Liver (tissue), 9 donors: ENCODE results near the gene ZNF627. TPM values are rescaled to one million over a fixed set of nuclear protein-coding genes. Genes with fewer than 3 reads are reported as not detected.

Source experiments
- DNase-seq: peaks from one replicate; pipeline ENCODE4 v3.0.0-alpha.2; 2017; ENCODE audit warnings: low spot score
- H3K27ac ChIP-seq, 2 donors: one replicate each; pipeline ENCODE4 v1.7.0; 2013; ENCODE audit warnings: inconsistent platforms in 2 of 2, low read length in 2 of 2, control low read depth in 1 of 2, low read depth in 1 of 2, mild to moderate bottlenecking in 1 of 2
- H3K27me3 ChIP-seq, 4 donors: one replicate each; pipeline versions ENCODE4 v1.6.1 to v1.7.0; 2013; ENCODE audit warnings: low read length in 3 of 4, inconsistent platforms in 1 of 4, mild to moderate bottlenecking in 1 of 4, moderate library complexity in 1 of 4; ENCODE audit not compliant: control insufficient read depth in 4 of 4, insufficient read depth in 4 of 4
- H3K36me3 ChIP-seq, 4 donors: one replicate each; pipeline versions ENCODE4 v1.6.1 to v1.7.0; 2013; ENCODE audit warnings: low read length in 3 of 4, mild to moderate bottlenecking in 3 of 4, low read depth in 1 of 4, moderate library complexity in 1 of 4; ENCODE audit not compliant: control insufficient read depth in 4 of 4, insufficient read depth in 3 of 4
- H3K4me1 ChIP-seq, 4 donors: one replicate each; pipeline versions ENCODE4 v1.6.1 to v1.7.0; 2013; ENCODE audit warnings: low read length in 3 of 4, mild to moderate bottlenecking in 3 of 4, moderate library complexity in 1 of 4; ENCODE audit not compliant: control insufficient read depth in 4 of 4, insufficient read depth in 4 of 4
- H3K4me3 ChIP-seq, 3 donors: one replicate each; pipeline versions ENCODE4 v1.6.1 to v1.7.0; 2013; ENCODE audit warnings: low read length in 3 of 3, control low read depth in 1 of 3, low read depth in 1 of 3, mild to moderate bottlenecking in 1 of 3
- H3K9ac ChIP-seq, 2 donors: one replicate each; pipeline ENCODE4 v1.7.0; 2013; ENCODE audit warnings: low read length in 2 of 2, mild to moderate bottlenecking in 2 of 2, moderate library complexity in 2 of 2, control low read depth in 1 of 2, low read depth in 1 of 2
- H3K9me3 ChIP-seq, 4 donors: one replicate each; pipeline versions ENCODE4 v1.6.1 to v1.7.0; 2013; ENCODE audit warnings: low read length in 3 of 4; ENCODE audit not compliant: control insufficient read depth in 4 of 4
- EGR1 ChIP-seq, 2 donors: IDR thresholded peaks; 2 replicates each; pipeline ENCODE4 v1.6.1; 2016 to 2018; ENCODE audit warnings: antibody characterized with exemption in 2 of 2, low read depth in 2 of 2
- FOXA1 ChIP-seq: IDR thresholded peaks from 2 replicates; pipeline ENCODE4 v1.6.1; 2016; ENCODE audit warnings: antibody characterized with exemption
- FOXA2 ChIP-seq: IDR thresholded peaks from 2 replicates; pipeline ENCODE4 v1.6.1; 2016; ENCODE audit warnings: antibody characterized with exemption
- GABPA ChIP-seq, 2 donors: IDR thresholded peaks in 1 of 2; conservative IDR thresholded peaks in 1 of 2; 2 replicates each; pipeline ENCODE4 v1.6.1; 2016; ENCODE audit warnings: antibody characterized with exemption in 2 of 2, mild to moderate bottlenecking in 1 of 2, moderate library complexity in 1 of 2
- HNF4A ChIP-seq, 2 donors: conservative IDR thresholded peaks; 2 replicates each; pipeline ENCODE4 v1.6.1; 2016; ENCODE audit warnings: antibody characterized with exemption in 2 of 2, mild to moderate bottlenecking in 2 of 2
- HNF4G ChIP-seq: IDR thresholded peaks from 2 replicates; pipeline ENCODE4 v1.6.1; 2016; ENCODE audit warnings: antibody characterized with exemption
- JUND ChIP-seq, 2 donors: IDR thresholded peaks; 2 replicates each; pipeline ENCODE4 v1.6.1; 2016; ENCODE audit warnings: antibody characterized with exemption in 2 of 2
- NR2F2 ChIP-seq: IDR thresholded peaks from 2 replicates; pipeline ENCODE4 v1.6.1; 2016; ENCODE audit warnings: antibody characterized with exemption
- RAD21 ChIP-seq, 2 donors: IDR thresholded peaks; 2 replicates each; pipeline ENCODE4 v1.6.1; 2016; ENCODE audit warnings: antibody characterized with exemption in 2 of 2, mild to moderate bottlenecking in 2 of 2
- RXRA ChIP-seq, 2 donors: IDR thresholded peaks; 2 replicates each; pipeline ENCODE4 v1.6.1; 2017 to 2018; ENCODE audit warnings: antibody characterized with exemption in 2 of 2, mild to moderate bottlenecking in 1 of 2
- SP1 ChIP-seq: IDR thresholded peaks from 2 replicates; pipeline ENCODE4 v1.6.1; 2018; ENCODE audit warnings: antibody characterized with exemption, mild to moderate bottlenecking
- TAF1 ChIP-seq: conservative IDR thresholded peaks from 2 replicates; pipeline ENCODE4 v1.6.1; 2016; ENCODE audit warnings: antibody characterized with exemption, mild to moderate bottlenecking
- YY1 ChIP-seq: IDR thresholded peaks from 2 replicates; pipeline ENCODE4 v1.6.1; 2016; ENCODE audit warnings: antibody characterized with exemption, mild to moderate bottlenecking
- WGBS: extraction: QIAGEN DNeasy Blood & Tissue Kit; methylation state at CpG from one replicate; pipeline ENCODE4 v1.1.7; 2013; 5-methylcytosine and 5-hydroxymethylcytosine counted together
- polyA plus RNA-seq, 2 donors: library from polyadenylated mRNA; stranded (reverse) in 1 of 2; unstranded in 1 of 2; fragments of 200-250 nt in 1 of 2; fragments of >200 nt in 1 of 2; fragmentation: Nextera tagmentation in 1 of 2; extraction: Ambion mirVana in 1 of 2; gene quantifications; one replicate each; pipeline versions ENCODE4 v1.2.1 to v1.2.3, GENCODE V29; 2013 to 2015
- total RNA-seq, 2 donors: library from RNA; depleted of rRNA; stranded (reverse); fragments of >200 nt; gene quantifications; one replicate each; pipeline ENCODE4 v1.2.3, GENCODE V29; 2014
- TF ChIP-seq, protein P1 (sequence below): fragments of 150-350 bp; IDR thresholded peaks from 2 replicates; pipeline ENCODE4 v1.5.1; 2017; ENCODE audit warnings: improper control_type of control experiment, low read depth, low read length; ENCODE audit not compliant: missing input control
- TF ChIP-seq, protein P2 (sequence below): IDR thresholded peaks from 2 replicates; pipeline ENCODE4 v1.6.1; 2016; ENCODE audit warnings: antibody characterized with exemption
- TF ChIP-seq, protein P3 (sequence below): IDR thresholded peaks from 2 replicates; pipeline ENCODE4 v1.6.1; 2016; ENCODE audit warnings: antibody characterized with exemption
- TF ChIP-seq, protein P4 (sequence below): IDR thresholded peaks from 2 replicates; pipeline ENCODE4 v1.6.1; 2016; ENCODE audit warnings: antibody characterized with exemption
- TF ChIP-seq, protein P5 (sequence below): IDR thresholded peaks from 2 replicates; pipeline ENCODE4 v1.6.1; 2016; ENCODE audit warnings: antibody characterized with exemption, mild to moderate bottlenecking
- donor health status: healthy.
- donor health status: healthy.
- donor health status: healthy.
- donor health status: healthy.
- donor health status: healthy.

ZNF627 gene
- total and polyA plus RNA-seq, 4 donors, result 3.2 to 9.6 (median 5.4) TPM

DNA sequence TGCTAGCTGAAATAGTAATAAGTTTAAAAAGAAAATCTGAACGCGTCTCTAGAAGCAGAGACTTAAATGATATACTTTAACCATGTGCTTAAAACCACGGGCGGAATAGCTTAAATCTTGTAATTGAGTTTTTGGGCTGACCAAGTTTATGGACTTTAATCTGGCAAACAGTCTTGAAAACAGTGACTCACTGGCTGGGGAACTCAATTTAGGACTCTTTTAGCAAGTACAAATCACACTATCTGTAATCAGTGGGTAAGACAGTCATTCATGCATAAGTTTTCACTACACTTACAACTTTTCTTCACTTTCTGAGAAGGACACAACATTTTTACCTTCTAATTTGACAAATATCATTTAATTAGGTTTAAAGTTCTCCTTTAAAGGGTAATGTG lies 26.8 kb downstream of the ZNF627 start:
- Histone ChIP-seq H3K27ac (peak overlapping the region; percentile 83), H3K9me3 (no peaks in the 10 kb centered on the region), H3K9ac (peak overlapping the region; percentile 66), H3K4me3 (peak overlapping the region in 2 of 3 donors; percentile 9 to 67), H3K4me1 (peaks cover 1 to 11% (median 6%) of the 10 kb centered on the region in 4 donors), H3K36me3 (peaks cover 0 to 15% (median 13%) of the 10 kb centered on the region in 4 donors), H3K27me3 (no peaks in the 10 kb centered on the region)
- TF ChIP-seq EGR1 (IDR thresholded peaks at IDR 0.05; ENCODE audit: low read depth in 2 of 2) (no peak), HNF4A (conservative IDR thresholded peaks at IDR 0.05) (peak; percentile 60 to 74), RAD21 (IDR thresholded peaks at IDR 0.05) (no peak), NR2F2 (no peak), JUND (IDR thresholded peaks at IDR 0.05) (peak; percentile 84 to 87), YY1 (no peak), SP1 (peak; percentile 78), HNF4G (no peak), TAF1 (no peak), FOXA2 (no peak), FOXA1 (no peak), RXRA (IDR thresholded peaks at IDR 0.05) (no peak), GABPA (IDR thresholded peaks at IDR 0.05 in 1 of 2, conservative IDR thresholded peaks at IDR 0.05 in 1 of 2) (no peak)
- TF ChIP-seq, protein P1, sequence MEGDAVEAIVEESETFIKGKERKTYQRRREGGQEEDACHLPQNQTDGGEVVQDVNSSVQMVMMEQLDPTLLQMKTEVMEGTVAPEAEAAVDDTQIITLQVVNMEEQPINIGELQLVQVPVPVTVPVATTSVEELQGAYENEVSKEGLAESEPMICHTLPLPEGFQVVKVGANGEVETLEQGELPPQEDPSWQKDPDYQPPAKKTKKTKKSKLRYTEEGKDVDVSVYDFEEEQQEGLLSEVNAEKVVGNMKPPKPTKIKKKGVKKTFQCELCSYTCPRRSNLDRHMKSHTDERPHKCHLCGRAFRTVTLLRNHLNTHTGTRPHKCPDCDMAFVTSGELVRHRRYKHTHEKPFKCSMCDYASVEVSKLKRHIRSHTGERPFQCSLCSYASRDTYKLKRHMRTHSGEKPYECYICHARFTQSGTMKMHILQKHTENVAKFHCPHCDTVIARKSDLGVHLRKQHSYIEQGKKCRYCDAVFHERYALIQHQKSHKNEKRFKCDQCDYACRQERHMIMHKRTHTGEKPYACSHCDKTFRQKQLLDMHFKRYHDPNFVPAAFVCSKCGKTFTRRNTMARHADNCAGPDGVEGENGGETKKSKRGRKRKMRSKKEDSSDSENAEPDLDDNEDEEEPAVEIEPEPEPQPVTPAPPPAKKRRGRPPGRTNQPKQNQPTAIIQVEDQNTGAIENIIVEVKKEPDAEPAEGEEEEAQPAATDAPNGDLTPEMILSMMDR, result no peak
- TF ChIP-seq, protein P2, sequence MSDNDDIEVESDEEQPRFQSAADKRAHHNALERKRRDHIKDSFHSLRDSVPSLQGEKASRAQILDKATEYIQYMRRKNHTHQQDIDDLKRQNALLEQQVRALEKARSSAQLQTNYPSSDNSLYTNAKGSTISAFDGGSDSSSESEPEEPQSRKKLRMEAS, result no peak
- TF ChIP-seq, protein P3, sequence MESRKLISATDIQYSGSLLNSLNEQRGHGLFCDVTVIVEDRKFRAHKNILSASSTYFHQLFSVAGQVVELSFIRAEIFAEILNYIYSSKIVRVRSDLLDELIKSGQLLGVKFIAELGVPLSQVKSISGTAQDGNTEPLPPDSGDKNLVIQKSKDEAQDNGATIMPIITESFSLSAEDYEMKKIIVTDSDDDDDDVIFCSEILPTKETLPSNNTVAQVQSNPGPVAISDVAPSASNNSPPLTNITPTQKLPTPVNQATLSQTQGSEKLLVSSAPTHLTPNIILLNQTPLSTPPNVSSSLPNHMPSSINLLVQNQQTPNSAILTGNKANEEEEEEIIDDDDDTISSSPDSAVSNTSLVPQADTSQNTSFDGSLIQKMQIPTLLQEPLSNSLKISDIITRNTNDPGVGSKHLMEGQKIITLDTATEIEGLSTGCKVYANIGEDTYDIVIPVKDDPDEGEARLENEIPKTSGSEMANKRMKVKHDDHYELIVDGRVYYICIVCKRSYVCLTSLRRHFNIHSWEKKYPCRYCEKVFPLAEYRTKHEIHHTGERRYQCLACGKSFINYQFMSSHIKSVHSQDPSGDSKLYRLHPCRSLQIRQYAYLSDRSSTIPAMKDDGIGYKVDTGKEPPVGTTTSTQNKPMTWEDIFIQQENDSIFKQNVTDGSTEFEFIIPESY, result no peak
- TF ChIP-seq, protein P4, sequence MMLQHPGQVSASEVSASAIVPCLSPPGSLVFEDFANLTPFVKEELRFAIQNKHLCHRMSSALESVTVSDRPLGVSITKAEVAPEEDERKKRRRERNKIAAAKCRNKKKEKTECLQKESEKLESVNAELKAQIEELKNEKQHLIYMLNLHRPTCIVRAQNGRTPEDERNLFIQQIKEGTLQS, result peak; percentile 61
- TF ChIP-seq, protein P5, sequence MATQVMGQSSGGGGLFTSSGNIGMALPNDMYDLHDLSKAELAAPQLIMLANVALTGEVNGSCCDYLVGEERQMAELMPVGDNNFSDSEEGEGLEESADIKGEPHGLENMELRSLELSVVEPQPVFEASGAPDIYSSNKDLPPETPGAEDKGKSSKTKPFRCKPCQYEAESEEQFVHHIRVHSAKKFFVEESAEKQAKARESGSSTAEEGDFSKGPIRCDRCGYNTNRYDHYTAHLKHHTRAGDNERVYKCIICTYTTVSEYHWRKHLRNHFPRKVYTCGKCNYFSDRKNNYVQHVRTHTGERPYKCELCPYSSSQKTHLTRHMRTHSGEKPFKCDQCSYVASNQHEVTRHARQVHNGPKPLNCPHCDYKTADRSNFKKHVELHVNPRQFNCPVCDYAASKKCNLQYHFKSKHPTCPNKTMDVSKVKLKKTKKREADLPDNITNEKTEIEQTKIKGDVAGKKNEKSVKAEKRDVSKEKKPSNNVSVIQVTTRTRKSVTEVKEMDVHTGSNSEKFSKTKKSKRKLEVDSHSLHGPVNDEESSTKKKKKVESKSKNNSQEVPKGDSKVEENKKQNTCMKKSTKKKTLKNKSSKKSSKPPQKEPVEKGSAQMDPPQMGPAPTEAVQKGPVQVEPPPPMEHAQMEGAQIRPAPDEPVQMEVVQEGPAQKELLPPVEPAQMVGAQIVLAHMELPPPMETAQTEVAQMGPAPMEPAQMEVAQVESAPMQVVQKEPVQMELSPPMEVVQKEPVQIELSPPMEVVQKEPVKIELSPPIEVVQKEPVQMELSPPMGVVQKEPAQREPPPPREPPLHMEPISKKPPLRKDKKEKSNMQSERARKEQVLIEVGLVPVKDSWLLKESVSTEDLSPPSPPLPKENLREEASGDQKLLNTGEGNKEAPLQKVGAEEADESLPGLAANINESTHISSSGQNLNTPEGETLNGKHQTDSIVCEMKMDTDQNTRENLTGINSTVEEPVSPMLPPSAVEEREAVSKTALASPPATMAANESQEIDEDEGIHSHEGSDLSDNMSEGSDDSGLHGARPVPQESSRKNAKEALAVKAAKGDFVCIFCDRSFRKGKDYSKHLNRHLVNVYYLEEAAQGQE, result peak; percentile 8
- no peak for DNase-seq
- 21% methylated on average over 4 of the region's 4 CpGs for WGBS
